Ishikawa (cell line): Measurements from ENCODE around the gene POLR2L.

Experiments
- CEBPB ChIP-seq: IDR thresholded peaks from 2 replicates; pipeline ENCODE4 v1.6.1; 2012
- EP300 ChIP-seq: IDR thresholded peaks from 2 replicates; pipeline ENCODE4 v1.6.1; 2012; ENCODE audit warnings: borderline replicate concordance
- FOXM1 ChIP-seq: IDR thresholded peaks from 2 replicates; pipeline ENCODE4 v1.6.1; 2012; ENCODE audit warnings: low read depth, borderline replicate concordance
- TAF1 ChIP-seq: IDR thresholded peaks from 2 replicates; pipeline ENCODE4 v1.6.1; 2012; ENCODE audit warnings: low read depth, mild to moderate bottlenecking
- YY1 ChIP-seq: IDR thresholded peaks from 2 replicates; pipeline ENCODE4 v1.6.1; 2012; ENCODE audit warnings: low read depth

DNA sequence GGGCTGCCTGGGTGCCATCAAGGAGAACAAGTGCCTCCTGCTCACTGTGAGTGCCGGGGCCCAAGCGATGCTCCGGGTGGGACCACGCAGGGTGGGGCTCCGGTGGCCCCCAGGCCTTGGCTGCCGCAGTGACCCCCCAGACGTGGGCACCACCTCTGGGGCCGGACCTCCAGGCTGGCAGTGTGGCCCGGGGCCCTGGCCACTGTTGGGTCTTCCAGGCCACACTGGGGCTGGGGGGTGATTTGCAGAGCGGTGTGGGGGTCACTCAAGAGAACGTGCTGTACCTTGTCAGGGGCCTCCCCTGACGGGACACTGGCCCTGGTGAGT lies 20.3 kb upstream of the POLR2L start:
- TF ChIP-seq CEBPB (no peak), TAF1 (no peak), EP300 (no peak), FOXM1 (no peak), YY1 (no peak)
